ENCODE data around the gene VN1R2.
"Not testable (repeated sequence)": the region's sequence is repeated elsewhere in the genome, so short reads cannot be mapped to it uniquely, and the experiment has no call there.

VN1R2 gene

GRCh38 chr19:53257715-53258342, at the start of gene VN1R2:
VN1R2 (plus strand) TSS chr19:53258292; CDS start chr19:53258376, 84 bp downstream.
- not testable (repeated sequence) for DNase-seq (ENCODE audit: low spot score)

DNA sequence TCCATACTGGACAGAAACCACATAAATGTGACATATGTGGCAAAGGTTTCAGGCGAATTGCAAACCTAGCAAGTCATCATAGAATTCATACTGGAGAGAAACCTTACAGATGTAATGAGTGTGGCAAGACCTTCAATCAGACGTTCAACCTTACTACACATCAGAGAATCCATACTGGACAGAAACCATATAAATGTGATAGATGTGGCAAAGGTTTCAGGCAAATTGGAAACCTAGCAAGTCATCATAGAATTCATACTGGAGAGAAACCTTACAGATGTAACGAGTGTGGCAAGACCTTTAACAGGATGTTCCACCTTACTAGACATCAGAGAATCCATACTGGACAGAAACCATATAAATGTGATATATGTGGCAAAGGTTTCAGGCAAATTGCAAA, 46.5 kb upstream of the VN1R2 start:
- not testable (repeated sequence) for DNase-seq (ENCODE audit: low spot score)

GRCh38 chr19:53212703-53213320, 45.3 kb upstream of the VN1R2 start:
- DNase-seq (ENCODE audit: low spot score): no peak

DNA sequence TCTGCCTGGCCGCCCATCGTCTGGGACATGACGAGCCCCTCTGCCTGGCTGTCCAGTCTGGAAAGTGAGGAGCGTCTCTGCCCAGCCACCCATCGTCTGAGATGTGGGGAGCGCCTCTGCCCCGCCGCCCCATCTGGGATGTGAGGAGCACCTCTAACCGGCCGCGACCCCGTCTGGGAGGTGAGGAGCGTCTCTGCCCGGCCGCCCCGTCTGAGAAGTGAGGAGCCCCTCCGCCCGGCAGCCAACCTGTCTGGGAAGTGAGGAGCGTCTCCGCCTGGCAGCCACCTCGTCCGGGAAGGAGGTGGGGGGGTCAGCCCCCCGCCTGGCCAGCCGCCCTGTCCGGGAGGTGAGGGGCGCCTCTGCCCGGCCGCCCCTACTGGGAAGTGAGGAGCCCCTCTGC, 35.4 kb upstream of the VN1R2 start:
- DNase-seq (ENCODE audit: low spot score): not testable (repeated sequence)

DNA sequence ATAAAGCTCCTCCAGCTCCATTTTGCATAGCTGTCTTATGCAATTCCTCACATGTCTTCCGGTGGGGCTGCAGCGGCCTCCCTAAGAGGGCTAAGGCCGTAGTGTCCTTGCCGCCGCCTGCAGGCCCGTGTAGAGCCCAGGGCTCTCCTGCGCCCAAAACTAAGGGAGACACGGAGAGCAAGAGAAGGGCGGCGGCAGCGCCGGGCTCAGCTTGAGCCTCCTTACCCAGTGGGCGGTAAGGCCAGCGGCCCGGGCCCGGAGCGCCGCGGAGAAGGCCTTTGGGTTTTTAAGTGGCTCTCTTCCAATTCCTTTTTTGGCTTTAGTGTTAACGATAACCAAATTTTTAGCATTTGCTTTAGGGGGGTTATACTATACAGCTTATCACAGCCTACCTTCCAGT, 33.5 kb upstream of the VN1R2 start:
- DNase-seq (ENCODE audit: low spot score): no peak

GRCh38 chr19:53237114-53237777, 20.8 kb upstream of the VN1R2 start:
- no peak for DNase-seq (ENCODE audit: low spot score)

DNA sequence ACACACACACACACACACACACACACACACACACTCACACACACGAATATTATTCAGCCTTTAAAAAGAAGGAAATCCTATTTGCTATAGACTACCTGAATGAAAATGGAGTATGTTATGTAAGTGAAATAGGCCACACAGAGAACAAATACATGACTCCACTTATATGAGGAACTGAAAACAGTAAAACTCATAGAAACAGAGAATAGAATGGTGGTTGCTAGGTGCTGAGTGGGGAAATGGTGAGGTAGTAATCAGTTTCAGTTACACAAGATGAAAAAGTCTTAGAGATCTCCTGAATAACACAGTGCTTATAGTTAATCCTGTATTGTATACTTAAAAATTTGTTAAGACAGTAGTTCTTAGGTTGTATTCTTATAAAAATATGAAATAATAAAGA, 11.6 kb upstream of the VN1R2 start:
- no peak for DNase-seq (ENCODE audit: low spot score)

- DNase-seq (ENCODE audit: low spot score): peak; percentile 95
Observed at GRCh38 chr19:53254411-53255341, 3.4 kb upstream of the VN1R2 start, which contains the start of gene ZNF677. ZNF677 (minus strand) TSS chr19:53254873; CDS start chr19:53251550, 3,323 bp downstream.

DNA sequence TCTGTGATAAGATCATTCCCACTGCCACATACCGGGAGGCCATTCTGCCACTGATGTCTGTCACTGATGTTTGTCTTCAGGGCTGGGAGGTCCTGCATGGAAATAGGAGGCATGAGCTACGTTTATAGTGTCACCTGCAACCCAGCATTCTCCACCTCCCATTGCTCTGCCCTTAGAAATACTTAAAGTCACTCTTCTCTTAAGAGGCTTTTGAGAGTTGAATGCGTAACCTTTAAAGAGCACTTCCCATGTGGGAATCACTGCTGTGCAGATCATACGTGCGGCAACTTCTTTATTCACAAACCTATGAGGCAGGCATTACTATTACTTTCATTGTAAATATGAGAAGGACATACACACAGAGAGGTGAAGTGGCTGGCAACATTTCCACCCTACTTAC, 9.5 kb downstream of the VN1R2 start, which contains the start of gene VN1R4:
Gene VN1R4 (minus strand): TSS at position 101 of the 400 bp plus-strand sequence. CDS start 58 bp downstream, at position 43.
- not testable (repeated sequence) for DNase-seq (ENCODE audit: low spot score)

DNA sequence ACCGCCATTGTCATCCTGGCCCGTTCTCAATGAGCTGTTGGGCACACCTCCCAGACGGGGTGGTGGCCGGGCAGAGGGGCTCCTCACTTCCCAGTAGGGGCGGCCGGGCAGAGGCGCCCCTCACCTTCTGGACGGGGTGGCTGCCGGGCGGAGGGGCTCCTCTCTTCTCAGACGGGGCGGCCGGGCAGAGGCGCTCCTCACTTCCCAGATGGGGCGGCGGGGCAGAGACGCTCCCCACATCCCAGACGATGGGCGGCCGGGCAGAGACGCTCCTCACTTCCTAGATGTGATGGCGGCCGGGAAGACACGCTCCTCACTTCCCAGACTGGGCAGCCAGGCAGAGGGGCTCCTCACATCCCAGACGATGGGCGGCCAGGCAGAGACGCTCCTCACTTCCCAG, 11.8 kb downstream of the VN1R2 start:
- DNase-seq (ENCODE audit: low spot score): not testable (repeated sequence)

DNA sequence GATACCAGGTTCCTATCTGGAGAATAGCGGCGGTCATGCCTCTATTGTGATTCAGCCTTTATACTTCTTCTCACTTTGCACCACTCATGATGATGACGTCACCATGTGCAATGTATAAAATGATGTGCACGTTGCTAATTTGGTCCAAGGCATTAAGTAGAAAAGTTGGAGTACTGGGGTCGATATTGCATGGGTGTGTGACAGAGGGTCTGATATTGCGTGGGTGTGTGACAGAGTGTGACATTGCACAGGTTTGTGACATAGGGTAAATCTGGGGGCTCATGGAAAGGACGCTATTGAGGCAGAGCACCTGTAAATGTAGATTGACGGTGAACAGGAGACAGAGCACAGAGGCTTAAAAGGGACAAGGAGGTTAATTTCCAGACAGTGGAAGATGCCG, 14.0 kb downstream of the VN1R2 start:
- DNase-seq (ENCODE audit: low spot score): no peak

- no peak for DNase-seq (ENCODE audit: low spot score)
Observed at GRCh38 chr19:53275480-53275879, 17.4 kb downstream of the VN1R2 start.

DNA sequence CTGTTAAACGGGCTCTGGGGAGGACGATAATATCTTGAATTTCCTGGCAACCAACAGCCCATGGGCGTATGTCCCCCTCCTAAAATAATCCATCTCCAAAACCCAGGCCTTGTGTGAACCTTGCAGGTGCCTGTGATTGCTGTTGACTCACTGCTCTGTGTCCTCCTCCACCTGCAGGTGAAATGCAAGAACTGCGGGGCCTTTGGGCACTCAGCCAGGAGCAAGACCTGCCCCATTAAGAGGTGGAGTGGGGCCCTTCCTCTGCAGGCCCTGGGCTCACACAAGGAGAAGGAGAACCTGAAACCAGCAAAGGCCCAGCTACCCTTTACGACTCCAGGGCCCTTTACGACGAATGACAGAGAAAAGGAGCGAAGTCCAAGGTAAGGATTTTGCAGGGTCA, 23.9 kb downstream of the VN1R2 start:
- DNase-seq (ENCODE audit: low spot score): not testable (repeated sequence)

DNA sequence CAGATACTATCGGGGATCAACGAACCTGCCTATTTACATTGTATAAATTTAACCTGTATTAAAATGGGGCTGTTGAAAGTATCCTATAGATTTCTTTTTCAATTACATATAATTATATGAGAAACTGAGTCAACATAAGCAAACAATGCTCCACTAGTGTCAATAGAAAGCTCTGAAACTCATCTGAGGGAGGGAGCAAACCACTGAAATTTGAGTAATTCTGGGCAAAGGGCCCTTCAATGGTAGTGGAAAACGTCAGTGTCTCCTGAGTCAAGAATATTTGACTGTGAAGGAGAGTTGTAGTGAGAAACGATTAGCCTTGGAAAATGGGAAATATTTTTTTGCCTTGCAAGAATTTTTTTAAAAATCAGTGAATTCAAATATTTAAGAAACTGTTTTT, 27.0 kb downstream of the VN1R2 start:
- DNase-seq (ENCODE audit: low spot score): no peak

- DNase-seq (ENCODE audit: low spot score): no peak
Observed at GRCh38 chr19:53290758-53291549, 32.9 kb downstream of the VN1R2 start.

GRCh38 chr19:53294786-53295441, 36.8 kb downstream of the VN1R2 start:
- no peak for DNase-seq (ENCODE audit: low spot score)

DNA sequence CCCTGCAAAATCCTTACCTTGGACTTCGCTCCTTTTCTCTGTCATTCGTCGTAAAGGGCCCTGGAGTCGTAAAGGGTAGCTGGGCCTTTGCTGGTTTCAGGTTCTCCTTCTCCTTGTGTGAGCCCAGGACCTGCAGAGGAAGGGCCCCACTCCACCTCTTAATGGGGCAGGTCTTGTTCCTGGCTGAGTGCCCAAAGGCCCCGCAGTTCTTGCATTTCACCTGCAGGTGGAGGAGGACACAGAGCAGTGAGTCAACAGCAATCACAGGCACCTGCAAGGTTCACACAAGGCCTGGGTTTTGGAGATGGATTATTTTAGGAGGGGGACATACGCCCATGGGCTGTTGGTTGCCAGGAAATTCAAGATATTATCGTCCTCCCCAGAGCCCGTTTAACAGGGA, 43.2 kb downstream of the VN1R2 start:
- DNase-seq (ENCODE audit: low spot score): not testable (repeated sequence)

- peak; percentile 9 for DNase-seq (ENCODE audit: low spot score)
Observed at GRCh38 chr19:53308339-53308811, 50.3 kb downstream of the VN1R2 start.
